HG02610 (cell line): ENCODE measurements around the gene PROKR1.

ENCODE experiments used
- ATAC-seq: cut with Tn5 transposase; IDR thresholded peaks from one replicate; pipeline ENCODE4 v1.9.1; 2021; ENCODE audit warnings: mild to moderate bottlenecking, moderate library complexity; ENCODE audit not compliant: unreplicated experiment

PROKR1 gene

GRCh38 chr2:68695971-68696370 is 52.6 kb downstream of the PROKR1 start:
- no peak for ATAC-seq

GRCh38 chr2:68696554-68696953 is 53.2 kb downstream of the PROKR1 start:
- ATAC-seq = no peak

GRCh38 chr2:68698567-68699377 is 55.4 kb downstream of the PROKR1 start:
- ATAC-seq = no peak

- ATAC-seq = no peak
Measured at GRCh38 chr2:68700560-68700959, 57.2 kb downstream of the PROKR1 start.

- ATAC-seq = no peak
Measured at GRCh38 chr2:68706637-68707036, 63.3 kb downstream of the PROKR1 start.
